HL-60 (cell line): Measurements from ENCODE around the gene PXDC1.

ENCODE experiments used
- POLR2AphosphoS5 ChIP-seq: IDR thresholded peaks from 2 replicates; pipeline ENCODE4 v1.6.1; 2012; ENCODE audit warnings: low read depth
- TF ChIP-seq, protein P1 (sequence below): IDR thresholded peaks from one replicate; pipeline ENCODE4 v1.5.1; 2011; ENCODE audit warnings: low read length, control low read depth, inconsistent platforms; ENCODE audit not compliant: insufficient read depth

DNA sequence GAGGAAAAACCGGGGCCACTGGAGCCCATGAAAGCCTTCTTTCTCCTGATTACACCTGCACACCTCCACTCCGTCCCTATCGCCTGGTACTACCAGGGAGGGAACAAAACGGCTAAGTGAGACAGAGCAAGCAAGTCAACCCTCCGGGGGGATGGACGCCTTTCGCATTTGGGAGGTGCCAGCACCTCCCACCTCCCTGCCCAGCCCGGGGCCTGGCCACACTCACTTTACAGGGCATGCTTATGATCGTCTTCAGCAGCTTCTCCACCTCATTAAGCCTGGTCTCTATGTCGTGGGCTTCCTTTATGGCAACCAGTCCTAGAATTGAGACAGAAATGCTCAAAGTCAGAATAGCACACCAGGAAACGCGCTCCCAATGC is 13.7 kb downstream of the PXDC1 start:
- no peak for TF ChIP-seq POLR2AphosphoS5
- TF ChIP-seq, protein P1, sequence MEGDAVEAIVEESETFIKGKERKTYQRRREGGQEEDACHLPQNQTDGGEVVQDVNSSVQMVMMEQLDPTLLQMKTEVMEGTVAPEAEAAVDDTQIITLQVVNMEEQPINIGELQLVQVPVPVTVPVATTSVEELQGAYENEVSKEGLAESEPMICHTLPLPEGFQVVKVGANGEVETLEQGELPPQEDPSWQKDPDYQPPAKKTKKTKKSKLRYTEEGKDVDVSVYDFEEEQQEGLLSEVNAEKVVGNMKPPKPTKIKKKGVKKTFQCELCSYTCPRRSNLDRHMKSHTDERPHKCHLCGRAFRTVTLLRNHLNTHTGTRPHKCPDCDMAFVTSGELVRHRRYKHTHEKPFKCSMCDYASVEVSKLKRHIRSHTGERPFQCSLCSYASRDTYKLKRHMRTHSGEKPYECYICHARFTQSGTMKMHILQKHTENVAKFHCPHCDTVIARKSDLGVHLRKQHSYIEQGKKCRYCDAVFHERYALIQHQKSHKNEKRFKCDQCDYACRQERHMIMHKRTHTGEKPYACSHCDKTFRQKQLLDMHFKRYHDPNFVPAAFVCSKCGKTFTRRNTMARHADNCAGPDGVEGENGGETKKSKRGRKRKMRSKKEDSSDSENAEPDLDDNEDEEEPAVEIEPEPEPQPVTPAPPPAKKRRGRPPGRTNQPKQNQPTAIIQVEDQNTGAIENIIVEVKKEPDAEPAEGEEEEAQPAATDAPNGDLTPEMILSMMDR = no peak
